ENCODE measurements around the gene ACOXL. TPM values are rescaled to one million over a fixed set of nuclear protein-coding genes. Genes with fewer than 3 reads are reported as not detected.

ACOXL gene
- total and polyA plus RNA-seq, 2 of the 8 experiments (the other 6 are each of a cell fraction or from before 2014, with no cell fraction given), result 11.4 to 20.6 TPM

GRCh38 chr2:111120253-111121027 lies 388.1 kb downstream of the ACOXL start, which contains the start of gene BCL2L11:
Gene BCL2L11 (plus strand): TSS chr2:111120914. CDS start chr2:111123746, 2,832 bp downstream.
- no peak within 1 kb of the TSS for H3K23ac ChIP-seq (ENCODE audit: insufficient read length)
- peaks cover 0 to 26% of the 10 kb centered on the region in 2 experiments; a peak in 2 of 4 replicates for H3K79me2 ChIP-seq (ENCODE audit: control insufficient read depth in 1 of 2, insufficient read depth in 2 of 2, low read length in 2 of 2)
- no peak within 1 kb of the TSS for H2BK120ac ChIP-seq (replicated peaks; ENCODE audit: low read depth, low read length)
- peak; percentile 74 to 96 for DNase-seq (ENCODE audit: low read depth in 1 of 2, low spot score in 2 of 2)
- POLR2A ChIA-PET (ENCODE audit: partially characterized antibody), result interaction anchor here (1.0 to 2.0 kb wide), 19 partner anchors 10 to 590 kb away, joined by 3 to 8 read pairs (median 4); no protein-coding TSS in a partner anchor
- H4K20me1 ChIP-seq (replicated peaks in 1 of 2; ENCODE audit: control insufficient read depth in 1 of 2, insufficient read depth in 2 of 2, low read length in 2 of 2), result peaks cover 7 to 10% of the 10 kb centered on the region in 2 experiments
- H3K4ac ChIP-seq (replicated peaks; ENCODE audit: insufficient read length, low read depth, low read length), result no peak within 1 kb of the TSS
- peak within 1 kb of the TSS; percentile 68 to 76 (median 73) for H3K9ac ChIP-seq (replicated peaks in 1 of 4; ENCODE audit: extremely low read depth in 1 of 4, low read depth in 3 of 4, low read length in 3 of 4)
- H4K8ac ChIP-seq (ENCODE audit: extremely low read depth, insufficient read depth, low read length), result peak within 1 kb of the TSS; percentile 90; the same call in 1 of the 2 replicates
- no peaks in the 10 kb centered on the region for H3K9me3 ChIP-seq (ENCODE audit: insufficient read depth in 2 of 2, low read depth in 1 of 2, low read length in 1 of 2)
- peaks cover 0 to 29% (median 15%) of the 10 kb centered on the region in 4 experiments; a peak in 5 of 7 replicates for H3K4me1 ChIP-seq (replicated peaks in 1 of 4; ENCODE audit: control insufficient read depth in 3 of 4, insufficient read depth in 4 of 4, low read length in 3 of 4)
- no peak within 1 kb of the TSS for H2BK15ac ChIP-seq (ENCODE audit: low read length)
- H3K27ac ChIP-seq (ENCODE audit: low read depth, low read length), result no peak within 1 kb of the TSS
- no peak within 1 kb of the TSS for H2BK20ac ChIP-seq (ENCODE audit: low read length)
- H3K23me2 ChIP-seq (ENCODE audit: low read depth, low read length), result peaks cover 46% of the 10 kb centered on the region
- H2AFZ ChIP-seq (ENCODE audit: low read length), result no peak within 1 kb of the TSS
- 0% methylated on average over 19 of the region's 98 CpGs; no CpG with 5 or more reads in 1 of the 2 experiments for WGBS, 2 experiments (ENCODE audit: extremely low coverage in 1 of 2, insufficient coverage in 1 of 2, insufficient read length in 1 of 2, insufficient replicate concordance in 2 of 2, low coverage in 1 of 2, low lambda C conversion rate in 2 of 2, missing lambda C conversion rate in 1 of 2)
- no peak within 1 kb of the TSS for H4K5ac ChIP-seq (ENCODE audit: insufficient read length, low read depth, low read length)
- peak within 1 kb of the TSS; percentile 74 to 93 (median 82) for H3K4me3 ChIP-seq (ENCODE audit: extremely low read depth in 1 of 4, insufficient read depth in 2 of 4, low read depth in 3 of 4, low read length in 4 of 4)
- peaks cover 17 to 44% (median 37%) of the 10 kb centered on the region in 4 experiments; a peak in 6 of 7 replicates for H3K27me3 ChIP-seq (replicated peaks in 1 of 4; ENCODE audit: control insufficient read depth in 3 of 4, extremely low read depth in 1 of 4, insufficient read depth in 3 of 4, low read length in 3 of 4)
- no peak within 1 kb of the TSS for H4K91ac ChIP-seq (replicated peaks; ENCODE audit: insufficient read length, low read length)
- H2BK12ac ChIP-seq (ENCODE audit: low read depth, low read length), result 0 out of 2 replicates have a peak within 1 kb of the TSS, but pooled peaks have one; percentile 50
- no peaks in the 10 kb centered on the region; the same call in 1 of the 2 replicates for H3K79me1 ChIP-seq (ENCODE audit: low read depth, low read length)
- CTCF ChIA-PET (ENCODE audit: partially characterized antibody), result interaction anchor here (0.7 to 1.4 kb wide), 4 partner anchors 8 to 505 kb away, joined by 3 read pairs; no protein-coding TSS in a partner anchor
- peak within 1 kb of the TSS; percentile 87 to 95 for H3K4me2 ChIP-seq (ENCODE audit: insufficient read depth in 1 of 2, low read depth in 2 of 2, low read length in 2 of 2)
- peak within 1 kb of the TSS; percentile 60; the same call in 1 of the 2 replicates for H3K18ac ChIP-seq (ENCODE audit: extremely low read depth, low read length)
- H3K14ac ChIP-seq (ENCODE audit: insufficient read length), result no peak within 1 kb of the TSS
- H3K36me3 ChIP-seq (ENCODE audit: control insufficient read depth in 2 of 4, insufficient read depth in 4 of 4, low read length in 3 of 4), result peaks cover 3 to 17% (median 12%) of the 10 kb centered on the region in 4 experiments
- H3K56ac ChIP-seq (replicated peaks; ENCODE audit: insufficient read length, low read depth, low read length), result no peak within 1 kb of the TSS
- no peak for FAIRE-seq
- H2BK5ac ChIP-seq (ENCODE audit: low read depth, low read length), result no peak within 1 kb of the TSS
- no peak within 1 kb of the TSS for H2AK5ac ChIP-seq (ENCODE audit: low read depth, low read length)
- TF ChIP-seq RAD21 (IDR thresholded peaks at IDR 0.05 in 1 of 2, conservative IDR thresholded peaks at IDR 0.05 in 1 of 2; ENCODE audit: low read depth in 2 of 2, low read length in 2 of 2), result peak in 1 of 2 experiments; percentile 10; a peak in 1 of 4 replicates
- no peak for TF ChIP-seq NRF1 (IDR thresholded peaks at IDR 0.05; ENCODE audit: low read depth, low read length)
- no peak for TF ChIP-seq ZNF274 (IDR thresholded peaks at IDR 0.05; ENCODE audit: borderline replicate concordance, extremely low read depth, low read length)
- TF ChIP-seq GABPA (IDR thresholded peaks at IDR 0.05; ENCODE audit: borderline replicate concordance, insufficient read depth, low read length), result no peak
